Neural cell (in vitro differentiated cells): ENCODE data around the gene ZFP62. TPM values are rescaled to one million over a fixed set of nuclear protein-coding genes. Genes with fewer than 3 reads are reported as not detected.
A peak's percentile ranks its signal among the peaks of the same experiment; 100 is the strongest.

Source experiments
- H2AFZ ChIP-seq: fragments of 200-600, 300-800 bp; sonication (generic), shearing (Covaris generic); 2 replicates; pipeline ENCODE4 v1.6.0; 2014; ENCODE audit warnings: low read depth, mild to moderate bottlenecking, antibody characterized with exemption, low read length, moderate library complexity
- H3F3A ChIP-seq: fragments of 200-600 bp; shearing (Covaris generic); 2 replicates; pipeline ENCODE4 v1.6.1; 2016; ENCODE audit warnings: mild to moderate bottlenecking, moderate library complexity, mixed read lengths, antibody characterized with exemption, low read length; ENCODE audit not compliant: insufficient read depth, poor library complexity, severe bottlenecking
- H3K27ac ChIP-seq: fragments of 200-600, 300-800 bp; sonication (generic), shearing (Covaris generic); 2 replicates; pipeline ENCODE4 v1.5.1; 2014; ENCODE audit warnings: mild to moderate bottlenecking, low read length, moderate library complexity
- H3K27me3 ChIP-seq: fragments of 300-800, 200-600 bp; sonication (generic), shearing (Covaris generic); 2 replicates; pipeline ENCODE4 v1.6.0; 2014; ENCODE audit warnings: mild to moderate bottlenecking, low read depth, low read length, moderate library complexity; ENCODE audit not compliant: insufficient read depth
- H3K36me3 ChIP-seq: fragments of 300-800, 200-600 bp; sonication (generic), shearing (Covaris generic); 2 replicates; pipeline ENCODE4 v1.5.1; 2014; ENCODE audit warnings: mild to moderate bottlenecking, antibody characterized with exemption, low read length, moderate library complexity; ENCODE audit not compliant: insufficient read depth
- H3K4me2 ChIP-seq: fragments of 300-800, 200-600 bp; sonication (generic), shearing (Covaris generic); 2 replicates; pipeline ENCODE4 v1.6.0; 2014; ENCODE audit warnings: mild to moderate bottlenecking, low read length
- H3K4me3 ChIP-seq: fragments of 300-800, 200-600 bp; sonication (generic), shearing (Covaris generic); 2 replicates; pipeline ENCODE4 v1.5.1; 2014; ENCODE audit warnings: mild to moderate bottlenecking, low read length, moderate library complexity
- H3K79me2 ChIP-seq: fragments of 200-600 bp; shearing (Covaris generic); replicated peaks from 2 replicates; pipeline ENCODE4 v1.6.0; 2014; ENCODE audit warnings: mild to moderate bottlenecking, low read length, moderate library complexity; ENCODE audit not compliant: insufficient read depth
- H3K9ac ChIP-seq: fragments of 300-800, 200-600 bp; sonication (generic), shearing (Covaris generic); 2 replicates; pipeline ENCODE4 v1.6.1; 2016; ENCODE audit warnings: mild to moderate bottlenecking, low read length, mixed read lengths
- H3K9me2 ChIP-seq: fragments of 200-600 bp; shearing (Covaris generic); 2 replicates; pipeline ENCODE4 v1.6.1; 2016; ENCODE audit warnings: mild to moderate bottlenecking, low read length, mixed read lengths; ENCODE audit not compliant: insufficient read depth
- H3K9me3 ChIP-seq: fragments of 200-600, 300-800 bp; sonication (generic), shearing (Covaris generic); 2 replicates; pipeline ENCODE4 v1.6.1; 2016; ENCODE audit warnings: mild to moderate bottlenecking, mixed run types, low read length, moderate library complexity, mixed read lengths
- H4K20me1 ChIP-seq: fragments of 200-600 bp; shearing (Covaris generic); 2 replicates; pipeline ENCODE4 v1.6.1; 2016; ENCODE audit warnings: mild to moderate bottlenecking, mixed run types; ENCODE audit not compliant: insufficient read depth
- CTCF ChIP-seq: fragments of 450-650 bp; IDR thresholded peaks from 2 replicates; pipeline ENCODE4 v1.5.1; 2014; ENCODE audit warnings: antibody characterized with exemption, mild to moderate bottlenecking, moderate library complexity; ENCODE audit not compliant: poor library complexity, severe bottlenecking
- EP300 ChIP-seq: fragments of 450-650 bp; conservative IDR thresholded peaks from 2 replicates; pipeline ENCODE4 v1.6.1; 2014; ENCODE audit warnings: antibody characterized with exemption, mild to moderate bottlenecking, moderate library complexity; ENCODE audit not compliant: poor library complexity, severe bottlenecking
- EZH2 ChIP-seq: fragments of 200-600, 300-800 bp; shearing (Covaris generic), sonication (generic); IDR thresholded peaks from 2 replicates; pipeline ENCODE4 v1.6.1; 2014; ENCODE audit warnings: antibody characterized with exemption, low read length, borderline replicate concordance, mild to moderate bottlenecking; ENCODE audit not compliant: insufficient read depth, poor library complexity, severe bottlenecking
- MXI1 ChIP-seq: fragments of 450-650 bp; conservative IDR thresholded peaks from 2 replicates; pipeline ENCODE4 v1.6.1; 2014; ENCODE audit warnings: antibody characterized with exemption, mild to moderate bottlenecking; ENCODE audit not compliant: poor library complexity, severe bottlenecking
- RAD21 ChIP-seq: fragments of 450-650 bp; conservative IDR thresholded peaks from 2 replicates; pipeline ENCODE4 v1.6.1; 2014; ENCODE audit warnings: antibody characterized with exemption, mild to moderate bottlenecking, moderate library complexity
- REST ChIP-seq: IDR thresholded peaks from 2 replicates; pipeline ENCODE4 v1.6.1; 2012; ENCODE audit warnings: borderline replicate concordance
- SMC3 ChIP-seq: fragments of 450-650 bp; conservative IDR thresholded peaks from 2 replicates; pipeline ENCODE4 v1.6.1; 2014; ENCODE audit warnings: antibody characterized with exemption, mild to moderate bottlenecking, moderate library complexity; ENCODE audit not compliant: poor library complexity
- TAF1 ChIP-seq: IDR thresholded peaks from 2 replicates; pipeline ENCODE4 v1.6.1; 2012; ENCODE audit warnings: low read depth
- polyA plus RNA-seq: library from polyadenylated mRNA; depleted of rRNA; stranded (reverse); fragments of >200 nt; gene quantifications from 2 replicates; pipeline ENCODE4 v1.2.3, GENCODE V29; 2014

ZFP62 gene
- polyA plus RNA-seq, 1 donor from 2014 or later: 69.1 TPM

- no peak overlapping the region for H3K4me3 ChIP-seq
- no peak overlapping the region for H3K27ac ChIP-seq
Measured at GRCh38 chr5:180868960-180869359, 7.9 kb upstream of the ZFP62 start.

GRCh38 chr5:180866985-180867384 lies 5.9 kb upstream of the ZFP62 start:
- H3K27me3 ChIP-seq: no peaks in the 10 kb centered on the region
- H2AFZ ChIP-seq: no peak overlapping the region
- no peaks in the 10 kb centered on the region for H3F3A ChIP-seq
- no peak overlapping the region for H3K4me3 ChIP-seq
- H3K9me2 ChIP-seq: no peaks in the 10 kb centered on the region
- no peaks in the 10 kb centered on the region for H3K9me3 ChIP-seq
- no peaks in the 10 kb centered on the region for H3K36me3 ChIP-seq
- no peak overlapping the region for H3K9ac ChIP-seq
- no peak for TF ChIP-seq EP300
- no peak for TF ChIP-seq EZH2
- no peak for TF ChIP-seq RAD21
- no peak for TF ChIP-seq CTCF
- no peak for TF ChIP-seq MXI1
- no peaks in the 10 kb centered on the region for H4K20me1 ChIP-seq
- H3K79me2 ChIP-seq: no peaks in the 10 kb centered on the region
- H3K4me2 ChIP-seq: no peak overlapping the region
- H3K27ac ChIP-seq: no peak overlapping the region

More at GRCh38 chr5:180868960-180869359, 7.9 kb upstream of the ZFP62 start:
- no peaks in the 10 kb centered on the region for H3K27me3 ChIP-seq
- H3K36me3 ChIP-seq: no peaks in the 10 kb centered on the region
- H4K20me1 ChIP-seq: no peaks in the 10 kb centered on the region
- H2AFZ ChIP-seq: no peak overlapping the region
- peak; percentile 78 for TF ChIP-seq CTCF
- TF ChIP-seq EZH2: no peak
- no peak for TF ChIP-seq REST
- no peak for TF ChIP-seq EP300
- TF ChIP-seq RAD21: peak; percentile 64
- no peak for TF ChIP-seq TAF1
- TF ChIP-seq SMC3: peak; percentile 70
- H3K4me2 ChIP-seq: no peak overlapping the region
- no peaks in the 10 kb centered on the region for H3F3A ChIP-seq
- no peaks in the 10 kb centered on the region for H3K79me2 ChIP-seq
- no peaks in the 10 kb centered on the region for H3K9me3 ChIP-seq
- no peak overlapping the region for H3K9ac ChIP-seq
- no peaks in the 10 kb centered on the region for H3K9me2 ChIP-seq
